Activated naive CD4-positive, alpha-beta T cell treated with anti-CD3 and anti-CD28 coated beads, Interleukin-2, amount 50 U/mL, for 24 hours (primary cell): ENCODE results near the gene SND1.

Experiments used
- H3K27ac Mint-ChIP-seq: one replicate; pipeline ENCODE4 v1.8.0; 2021; ENCODE audit warnings: mild to moderate bottlenecking, mixed read lengths
- H3K27me3 Mint-ChIP-seq: one replicate; pipeline ENCODE4 v1.8.0; 2021; ENCODE audit warnings: mixed read lengths
- H3K36me3 Mint-ChIP-seq: one replicate; pipeline ENCODE4 v1.8.0; 2021; ENCODE audit warnings: mixed read lengths
- H3K4me1 Mint-ChIP-seq: one replicate; pipeline ENCODE4 v1.8.0; 2021; ENCODE audit warnings: mixed read lengths
- H3K4me3 Mint-ChIP-seq: one replicate; pipeline ENCODE4 v1.8.0; 2021; ENCODE audit warnings: mild to moderate bottlenecking, mixed read lengths
- H3K9me3 Mint-ChIP-seq: one replicate; pipeline ENCODE4 v1.8.0; 2021; ENCODE audit warnings: mixed read lengths

The SND1 gene

GRCh38 chr7:127651556-127652332 is at the start of gene SND1:
Gene SND1, plus strand, starts transcription at chr7:127652194. Its CDS starts 180 bp downstream, at chr7:127652374.
- Mint-ChIP-seq H3K4me1 (peaks cover 43% of the 10 kb centered on the region), H3K27me3 (no peaks in the 10 kb centered on the region), H3K36me3 (peaks cover 7% of the 10 kb centered on the region), H3K4me3 (peak within 1 kb of the TSS; percentile 100), H3K9me3 (no peaks in the 10 kb centered on the region), H3K27ac (peak within 1 kb of the TSS; percentile 94)

GRCh38 chr7:127608446-127608845 is 43.5 kb upstream of the SND1 start:
- H3K27me3 Mint-ChIP-seq: peaks cover 4% of the 10 kb centered on the region
- no peaks in the 10 kb centered on the region for H3K36me3 Mint-ChIP-seq
- no peak overlapping the region for H3K27ac Mint-ChIP-seq

DNA sequence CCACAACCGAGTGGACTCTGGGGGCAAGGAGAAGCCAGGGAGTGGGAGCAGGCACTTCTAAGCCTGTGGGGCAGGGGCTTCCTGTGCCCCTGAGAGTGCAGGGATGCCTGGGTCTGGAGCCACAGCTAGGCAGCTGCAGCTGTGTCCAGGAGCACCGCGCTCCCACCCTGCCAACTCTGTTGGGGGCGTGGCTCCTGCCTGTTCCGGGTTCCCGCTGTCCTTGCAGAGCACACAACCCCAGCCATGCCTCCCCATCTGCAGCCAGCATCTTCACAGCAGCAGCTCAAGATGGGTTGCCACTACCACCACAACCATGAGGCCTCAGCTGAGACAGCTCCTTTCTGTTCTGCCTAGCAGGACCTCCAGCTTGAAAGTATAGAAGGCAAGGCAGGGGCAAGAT is 42.7 kb upstream of the SND1 start:
- Mint-ChIP-seq H3K27me3 (peaks cover 4% of the 10 kb centered on the region), H3K36me3 (no peaks in the 10 kb centered on the region), H3K4me1 (no peaks in the 10 kb centered on the region), H3K9me3 (no peaks in the 10 kb centered on the region), H3K4me3 (no peak overlapping the region), H3K27ac (no peak overlapping the region)

More at GRCh38 chr7:127608446-127608845, 43.5 kb upstream of the SND1 start:
- no peaks in the 10 kb centered on the region for H3K9me3 Mint-ChIP-seq
- no peaks in the 10 kb centered on the region for H3K4me1 Mint-ChIP-seq
- no peak overlapping the region for H3K4me3 Mint-ChIP-seq

DNA sequence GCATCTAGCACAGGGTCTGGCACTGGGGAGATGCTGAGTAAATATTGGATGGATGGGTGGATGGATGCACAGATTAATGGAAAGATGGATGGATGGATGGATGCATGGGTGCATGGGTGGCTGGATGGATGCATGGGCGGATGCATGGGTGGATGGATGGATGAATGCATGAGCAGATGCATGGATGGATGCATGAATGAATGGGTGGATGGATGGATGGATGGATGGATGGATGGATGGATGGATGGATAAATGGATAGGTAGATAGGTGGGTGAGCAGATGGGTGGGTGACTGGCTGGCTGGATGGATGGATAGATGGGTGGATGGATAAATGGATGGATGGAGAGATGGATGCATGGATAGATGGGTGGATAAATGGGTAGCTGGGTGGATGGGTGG is 39.7 kb upstream of the SND1 start:
- Mint-ChIP-seq H3K9me3 (no peaks in the 10 kb centered on the region), H3K27me3 (peaks cover 12% of the 10 kb centered on the region), H3K4me1 (no peaks in the 10 kb centered on the region), H3K4me3 (no peak overlapping the region), H3K27ac (no peak overlapping the region), H3K36me3 (no peaks in the 10 kb centered on the region)

- H3K4me1 Mint-ChIP-seq: peaks cover 3% of the 10 kb centered on the region
These were observed 35.3 kb upstream of the SND1 start for GRCh38 chr7:127616724-127617123.

GRCh38 chr7:127618042-127618441 is 34.0 kb upstream of the SND1 start, which contains the start of gene PAX4:
Gene PAX4, minus strand, starts transcription at chr7:127618142. Its CDS starts 2,214 bp downstream, at chr7:127615928.
- no peak within 1 kb of the TSS for H3K4me3 Mint-ChIP-seq
- no peaks in the 10 kb centered on the region for H3K36me3 Mint-ChIP-seq
- H3K4me1 Mint-ChIP-seq: peaks cover 3% of the 10 kb centered on the region
- no peaks in the 10 kb centered on the region for H3K9me3 Mint-ChIP-seq
- no peak within 1 kb of the TSS for H3K27ac Mint-ChIP-seq
- peaks cover 38% of the 10 kb centered on the region for H3K27me3 Mint-ChIP-seq

More at GRCh38 chr7:127616724-127617123, 35.3 kb upstream of the SND1 start:
- Mint-ChIP-seq H3K9me3 (no peaks in the 10 kb centered on the region), H3K27me3 (peaks cover 35% of the 10 kb centered on the region), H3K36me3 (no peaks in the 10 kb centered on the region), H3K27ac (no peak overlapping the region), H3K4me3 (no peak overlapping the region)

GRCh38 chr7:127618775-127619174 is 33.2 kb upstream of the SND1 start:
- Mint-ChIP-seq H3K36me3 (no peaks in the 10 kb centered on the region), H3K27me3 (peaks cover 39% of the 10 kb centered on the region), H3K4me1 (peaks cover 3% of the 10 kb centered on the region), H3K9me3 (no peaks in the 10 kb centered on the region), H3K4me3 (no peak overlapping the region), H3K27ac (no peak overlapping the region)

DNA sequence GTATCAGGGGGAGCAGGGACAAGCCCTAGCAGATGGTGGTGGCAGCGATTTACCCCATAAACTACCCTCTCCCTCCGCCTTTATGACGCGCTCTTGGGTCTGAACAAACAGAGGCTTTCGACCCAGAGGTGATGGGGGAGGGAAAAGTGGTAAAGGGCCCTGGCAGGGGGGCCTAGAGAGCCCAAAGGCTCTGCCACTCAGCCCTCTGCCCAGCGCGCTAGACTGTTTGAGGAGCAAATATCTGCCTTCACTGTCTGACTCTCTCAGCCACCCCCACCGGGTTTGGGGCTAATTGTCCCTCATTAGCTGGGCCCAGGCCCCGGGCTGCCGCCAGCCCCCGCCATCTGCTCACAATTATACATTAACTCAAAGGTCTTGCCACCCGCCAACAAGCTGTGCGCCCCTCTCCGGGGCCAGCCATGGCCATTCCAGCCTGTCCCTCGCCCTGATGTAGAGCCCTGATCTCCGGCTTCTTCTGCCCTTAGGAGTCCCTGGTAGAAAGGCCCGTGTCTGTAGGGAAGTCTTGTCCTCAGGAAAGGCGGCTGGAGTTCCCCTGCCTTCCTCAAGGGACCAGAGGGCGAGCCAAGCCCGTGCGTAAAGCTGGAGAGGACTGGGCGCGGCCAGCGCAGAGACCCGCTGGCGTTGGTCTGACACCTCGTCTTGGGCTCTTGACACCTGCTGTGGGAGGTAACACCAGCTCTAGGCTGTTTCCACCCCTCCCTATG is 32.2 kb upstream of the SND1 start:
- Mint-ChIP-seq H3K4me1 (peaks cover 3% of the 10 kb centered on the region), H3K27ac (no peak overlapping the region), H3K9me3 (no peaks in the 10 kb centered on the region), H3K4me3 (no peak overlapping the region), H3K27me3 (peaks cover 42% of the 10 kb centered on the region), H3K36me3 (no peaks in the 10 kb centered on the region)

- no peaks in the 10 kb centered on the region for H3K9me3 Mint-ChIP-seq
- H3K27ac Mint-ChIP-seq: no peak overlapping the region
- peaks cover 44% of the 10 kb centered on the region for H3K27me3 Mint-ChIP-seq
- H3K4me1 Mint-ChIP-seq: peaks cover 3% of the 10 kb centered on the region
- no peak overlapping the region for H3K4me3 Mint-ChIP-seq
- no peaks in the 10 kb centered on the region for H3K36me3 Mint-ChIP-seq
These were observed 31.4 kb upstream of the SND1 start for GRCh38 chr7:127620406-127621233.

DNA sequence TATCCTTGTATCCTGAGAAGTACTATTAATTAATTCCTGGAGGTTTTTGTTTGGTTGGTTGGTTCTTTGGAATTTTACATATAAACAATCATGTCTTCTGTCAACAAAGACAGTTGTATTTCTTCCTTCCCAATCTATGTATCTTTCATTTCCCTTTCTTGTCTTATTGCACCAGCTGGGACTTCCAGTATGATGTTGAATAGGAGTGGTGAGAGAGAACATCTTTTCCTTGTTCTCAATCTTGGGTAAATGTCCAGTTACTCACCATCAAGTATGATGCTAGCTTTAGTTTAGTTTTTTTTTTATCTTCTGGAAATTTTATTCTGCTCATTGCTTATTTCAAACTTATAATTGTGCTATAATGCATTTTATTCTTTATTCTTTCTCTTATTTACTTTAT is 26.7 kb upstream of the SND1 start:
- no peaks in the 10 kb centered on the region for H3K9me3 Mint-ChIP-seq
- H3K4me3 Mint-ChIP-seq: no peak overlapping the region
- peaks cover 33% of the 10 kb centered on the region for H3K27me3 Mint-ChIP-seq
- no peaks in the 10 kb centered on the region for H3K36me3 Mint-ChIP-seq
- H3K4me1 Mint-ChIP-seq: peaks cover 3% of the 10 kb centered on the region
- H3K27ac Mint-ChIP-seq: no peak overlapping the region

GRCh38 chr7:127628445-127628844 is 23.5 kb upstream of the SND1 start:
- Mint-ChIP-seq H3K27ac (no peak overlapping the region), H3K4me1 (no peaks in the 10 kb centered on the region), H3K27me3 (peaks cover 21% of the 10 kb centered on the region), H3K9me3 (no peaks in the 10 kb centered on the region), H3K36me3 (no peaks in the 10 kb centered on the region), H3K4me3 (no peak overlapping the region)

- Mint-ChIP-seq H3K27me3 (peaks cover 19% of the 10 kb centered on the region), H3K36me3 (no peaks in the 10 kb centered on the region), H3K9me3 (no peaks in the 10 kb centered on the region), H3K27ac (no peak overlapping the region), H3K4me1 (no peaks in the 10 kb centered on the region), H3K4me3 (no peak overlapping the region)
These were observed 22.6 kb upstream of the SND1 start for GRCh38 chr7:127629268-127629854.

- H3K4me1 Mint-ChIP-seq: peaks cover 4% of the 10 kb centered on the region
- no peaks in the 10 kb centered on the region for H3K9me3 Mint-ChIP-seq
These were observed 19.6 kb upstream of the SND1 start for GRCh38 chr7:127632276-127632910.

DNA sequence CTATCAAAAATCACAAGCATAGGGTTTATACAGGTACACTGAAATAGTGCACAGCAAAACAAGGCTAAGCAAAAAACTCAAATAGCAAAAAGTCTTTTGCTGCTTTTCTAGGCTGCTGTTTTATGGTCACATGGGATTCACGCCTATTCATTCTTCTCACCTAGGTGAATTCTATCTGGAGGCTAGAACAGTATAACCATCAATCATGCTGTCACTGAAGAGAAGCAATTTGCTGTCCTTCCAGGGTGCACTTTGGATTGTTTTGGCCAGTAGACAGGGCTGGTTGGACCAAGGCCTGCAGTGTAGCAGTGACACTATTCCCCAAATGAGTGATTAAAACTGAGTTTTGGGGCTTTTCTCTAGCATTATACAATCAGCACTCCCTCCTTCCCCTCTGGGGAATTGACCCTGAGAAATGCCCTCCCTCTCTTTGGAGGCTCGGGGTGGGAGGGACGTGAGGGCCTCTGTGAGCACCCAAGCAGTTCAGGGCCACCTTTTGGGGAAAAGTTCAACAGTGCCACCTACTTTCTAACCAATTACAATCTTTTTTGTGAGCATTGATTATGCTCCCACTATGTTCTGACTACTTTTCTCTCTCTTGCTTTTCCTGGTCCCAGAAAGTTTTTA is 16.2 kb upstream of the SND1 start:
- no peaks in the 10 kb centered on the region for H3K9me3 Mint-ChIP-seq

More at GRCh38 chr7:127632276-127632910, 19.6 kb upstream of the SND1 start:
- H3K27ac Mint-ChIP-seq: no peak overlapping the region
- peaks cover 6% of the 10 kb centered on the region for H3K27me3 Mint-ChIP-seq
- H3K36me3 Mint-ChIP-seq: no peaks in the 10 kb centered on the region
- no peak overlapping the region for H3K4me3 Mint-ChIP-seq

More for the DNA sequence above, 16.2 kb upstream of the SND1 start:
- Mint-ChIP-seq H3K4me1 (peaks cover 4% of the 10 kb centered on the region), H3K27me3 (peaks cover 7% of the 10 kb centered on the region), H3K36me3 (no peaks in the 10 kb centered on the region), H3K27ac (no peak overlapping the region), H3K4me3 (no peak overlapping the region)
